HG02885 (cell line): ENCODE data around the gene CELF4.

Source experiments
- ATAC-seq: cut with Tn5 transposase; IDR thresholded peaks from one replicate; pipeline ENCODE4 v1.9.1; 2021; ENCODE audit warnings: mild to moderate bottlenecking; ENCODE audit not compliant: unreplicated experiment, poor library complexity

CELF4 gene

GRCh38 chr18:37575646-37576045, 10.0 kb upstream of the CELF4 start:
- ATAC-seq, result no peak

GRCh38 chr18:37574113-37574512, 8.5 kb upstream of the CELF4 start:
- no peak for ATAC-seq

GRCh38 chr18:37572736-37573135, 7.1 kb upstream of the CELF4 start:
- ATAC-seq, result no peak

GRCh38 chr18:37571266-37571665, 5.7 kb upstream of the CELF4 start:
- ATAC-seq, result no peak

GRCh38 chr18:37570336-37570930, 4.8 kb upstream of the CELF4 start:
- no peak for ATAC-seq

GRCh38 chr18:37568671-37569070, 3.1 kb upstream of the CELF4 start:
- no peak for ATAC-seq

GRCh38 chr18:37567994-37568359, 2.4 kb upstream of the CELF4 start:
- ATAC-seq, result no peak

- no peak for ATAC-seq
These were observed 1.7 kb upstream of the CELF4 start for GRCh38 chr18:37567061-37567993.

- ATAC-seq, result no peak
These were observed 972 bp upstream of the CELF4 start for GRCh38 chr18:37566479-37567060.

GRCh38 chr18:37565977-37566478, 430 bp upstream of the CELF4 start:
- no peak for ATAC-seq

GRCh38 chr18:37564711-37565100, 892 bp downstream of the CELF4 start:
- no peak for ATAC-seq

GRCh38 chr18:37563931-37564392, 1.6 kb downstream of the CELF4 start:
- ATAC-seq, result no peak

- no peak for ATAC-seq
These were observed 3.6 kb downstream of the CELF4 start for GRCh38 chr18:37561986-37562385.

GRCh38 chr18:37560003-37560402, 5.6 kb downstream of the CELF4 start:
- no peak for ATAC-seq

GRCh38 chr18:37559194-37559593, 6.4 kb downstream of the CELF4 start:
- ATAC-seq, result no peak

- no peak for ATAC-seq
These were observed 11.2 kb downstream of the CELF4 start for GRCh38 chr18:37554399-37554787.

GRCh38 chr18:37553633-37554398, 11.8 kb downstream of the CELF4 start:
- no peak for ATAC-seq

- no peak for ATAC-seq
These were observed 13.3 kb downstream of the CELF4 start for GRCh38 chr18:37552286-37552685.

GRCh38 chr18:37551846-37552245, 13.8 kb downstream of the CELF4 start:
- ATAC-seq, result no peak

GRCh38 chr18:37551249-37551648, 14.3 kb downstream of the CELF4 start:
- no peak for ATAC-seq
